Activated CD8-positive, alpha-beta memory T cell treated with anti-CD3 and anti-CD28 coated beads, Interleukin-2, amount 50 U/mL, for 4 hours (primary cell): ENCODE measurements around the gene HNRNPR.

Experiments
- DNase-seq: peaks from one replicate; pipeline ENCODE4 v3.0.0-alpha.2; 2020

The HNRNPR gene

DNA sequence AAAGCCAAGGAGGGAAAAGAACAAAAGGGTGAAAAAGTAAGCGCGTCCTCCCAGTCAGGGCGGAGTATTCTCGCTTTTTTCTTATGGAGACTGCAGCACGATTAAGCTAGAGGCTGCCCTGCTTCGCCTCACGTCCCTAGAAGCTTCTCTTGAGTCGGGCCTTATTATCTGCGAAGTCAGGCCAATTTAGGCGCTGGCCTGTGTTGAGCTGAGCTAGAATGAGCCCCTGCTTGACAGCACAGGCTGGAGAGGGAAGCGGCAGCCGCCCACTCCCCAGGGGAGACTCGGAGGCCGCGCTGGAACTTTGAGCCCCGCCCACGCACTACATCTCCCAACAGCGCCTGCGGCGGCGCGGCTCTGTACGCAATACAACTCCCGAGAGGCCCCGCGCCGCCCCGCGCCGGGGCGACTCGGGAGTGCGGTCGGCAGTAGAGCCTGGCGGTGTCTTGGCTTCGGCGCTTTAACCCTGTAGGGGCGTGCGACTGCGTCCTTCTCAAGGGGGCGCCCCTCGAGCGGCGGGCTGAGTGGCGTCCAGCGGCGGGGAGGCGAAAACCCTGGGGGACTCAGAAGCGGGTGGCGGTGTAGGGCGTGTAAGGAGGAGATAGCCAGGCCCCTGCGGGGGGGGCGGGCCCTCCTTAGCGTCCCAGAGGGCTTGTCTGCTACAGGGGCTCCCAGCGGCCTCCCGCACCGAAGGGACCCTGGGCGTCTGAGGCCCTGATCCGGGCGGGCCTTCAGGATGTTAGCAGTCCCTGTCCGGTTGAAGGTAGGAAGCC lies 24.7 kb upstream of the HNRNPR start:
- DNase-seq, result peak; percentile 85

DNA sequence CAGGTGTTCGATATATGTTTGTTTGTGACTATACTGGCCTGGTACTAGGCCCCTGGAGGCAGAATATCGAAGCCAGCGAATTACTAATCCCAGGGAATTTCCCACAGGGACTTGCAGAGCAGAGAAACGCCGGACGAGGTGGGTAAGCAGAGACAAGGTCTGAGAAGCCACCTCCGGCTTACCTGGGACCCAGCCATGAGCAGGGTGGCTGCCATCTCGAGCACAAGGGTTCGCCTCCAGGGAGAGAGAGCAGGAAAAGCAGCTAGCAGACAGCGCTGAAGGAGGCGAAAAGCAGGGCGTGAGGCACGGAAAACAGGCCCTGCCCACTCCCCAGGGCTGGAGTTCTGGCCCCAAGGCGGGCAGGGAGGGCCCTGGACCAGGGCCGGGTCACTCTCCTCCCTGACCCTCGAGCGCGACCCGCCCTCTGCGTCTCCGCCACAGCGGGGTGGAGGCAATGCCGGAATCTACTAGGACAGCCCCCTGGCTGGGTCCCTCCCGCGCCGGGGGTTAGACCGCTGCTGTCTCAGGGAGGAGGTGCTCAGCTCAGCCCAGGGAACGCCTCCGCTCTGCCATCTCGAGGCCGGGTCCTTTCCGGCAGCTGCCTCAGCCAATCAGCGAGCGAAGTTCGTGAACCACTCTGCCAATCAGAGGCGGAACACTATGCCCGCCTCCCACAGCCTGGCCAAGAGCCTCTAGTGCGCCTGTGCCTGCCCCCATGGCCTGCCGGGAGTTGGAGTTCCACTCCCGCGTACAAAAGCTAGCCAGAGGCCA lies 23.9 kb upstream of the HNRNPR start:
- DNase-seq, result peak; percentile 97

DNA sequence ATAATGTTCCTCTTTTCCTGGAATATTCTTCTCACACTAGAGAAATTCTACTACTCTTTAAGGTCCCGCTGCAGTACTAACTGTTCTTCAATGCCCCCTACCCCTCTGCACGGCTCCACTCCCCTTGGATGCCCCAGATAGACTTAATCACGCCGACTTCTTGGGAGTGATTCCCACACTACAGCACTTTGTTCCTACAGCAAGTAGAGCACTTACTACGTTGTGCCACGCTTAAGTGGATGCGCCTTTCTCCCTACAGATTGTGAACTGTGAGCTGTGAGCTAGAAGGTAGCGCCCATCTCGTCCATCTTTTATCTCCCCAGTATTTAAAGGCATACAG lies 23.3 kb upstream of the HNRNPR start:
- no peak for DNase-seq

DNA sequence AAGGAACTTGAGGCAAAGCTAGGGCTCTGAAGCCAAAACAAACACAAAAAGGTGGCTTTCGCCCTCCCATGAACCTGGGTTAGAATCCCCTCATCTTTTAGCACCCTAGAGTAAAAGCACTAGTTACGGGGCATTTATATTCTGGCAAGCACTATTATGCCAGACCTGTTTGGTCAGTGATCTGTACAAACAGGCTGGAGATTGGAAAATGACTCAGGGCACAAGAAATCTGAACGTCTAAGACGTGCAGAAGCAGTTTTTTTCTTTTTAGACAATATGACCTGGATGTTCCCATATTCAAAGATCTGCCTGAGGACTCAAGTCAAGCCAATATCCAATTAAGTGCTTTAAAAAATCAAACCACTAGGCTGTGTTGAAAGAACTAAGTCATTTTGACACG lies 22.5 kb upstream of the HNRNPR start:
- no peak for DNase-seq

DNA sequence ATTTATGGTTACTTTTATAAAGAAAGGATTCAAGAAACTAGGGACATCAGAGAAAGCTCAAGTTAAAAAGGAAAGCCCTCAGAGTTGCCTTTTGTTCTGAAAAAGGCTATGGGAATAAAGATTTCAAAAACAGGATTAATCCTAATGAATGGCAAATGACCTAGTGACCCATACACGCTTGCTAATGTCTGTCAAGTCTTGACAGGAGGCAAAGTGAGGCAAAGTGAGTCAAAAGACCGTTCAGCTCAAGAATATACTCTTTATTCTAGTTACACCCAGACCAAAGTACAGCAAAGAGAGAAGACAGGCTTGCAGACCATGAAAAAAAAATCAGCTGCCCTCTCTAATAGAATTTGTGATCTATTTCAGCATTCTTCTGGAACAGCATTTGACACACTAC lies 22.1 kb upstream of the HNRNPR start:
- DNase-seq, result no peak

DNA sequence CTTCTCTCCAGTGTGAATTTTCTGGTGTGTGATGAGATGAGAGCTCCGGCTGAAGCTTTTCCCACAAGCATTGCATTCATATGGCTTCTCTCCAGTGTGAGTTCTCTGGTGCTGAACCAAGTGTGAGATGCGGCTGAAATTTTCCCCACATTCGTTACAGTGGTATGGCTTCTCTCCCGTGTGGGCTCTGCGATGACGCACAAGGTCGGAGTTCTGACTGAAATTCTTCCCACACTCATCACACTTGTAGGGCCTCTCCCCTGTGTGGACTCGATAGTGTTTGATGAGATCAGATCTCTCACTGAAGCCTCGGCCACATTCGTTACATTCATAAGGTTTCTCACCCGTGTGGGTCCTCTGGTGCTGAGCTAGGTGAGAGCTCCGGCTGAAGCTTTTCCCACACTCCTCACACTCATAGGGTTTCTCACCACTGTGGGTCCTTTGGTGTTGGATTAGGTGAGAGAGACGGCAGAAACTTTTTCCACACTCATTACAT lies 18.2 kb upstream of the HNRNPR start:
- no peak for DNase-seq

DNA sequence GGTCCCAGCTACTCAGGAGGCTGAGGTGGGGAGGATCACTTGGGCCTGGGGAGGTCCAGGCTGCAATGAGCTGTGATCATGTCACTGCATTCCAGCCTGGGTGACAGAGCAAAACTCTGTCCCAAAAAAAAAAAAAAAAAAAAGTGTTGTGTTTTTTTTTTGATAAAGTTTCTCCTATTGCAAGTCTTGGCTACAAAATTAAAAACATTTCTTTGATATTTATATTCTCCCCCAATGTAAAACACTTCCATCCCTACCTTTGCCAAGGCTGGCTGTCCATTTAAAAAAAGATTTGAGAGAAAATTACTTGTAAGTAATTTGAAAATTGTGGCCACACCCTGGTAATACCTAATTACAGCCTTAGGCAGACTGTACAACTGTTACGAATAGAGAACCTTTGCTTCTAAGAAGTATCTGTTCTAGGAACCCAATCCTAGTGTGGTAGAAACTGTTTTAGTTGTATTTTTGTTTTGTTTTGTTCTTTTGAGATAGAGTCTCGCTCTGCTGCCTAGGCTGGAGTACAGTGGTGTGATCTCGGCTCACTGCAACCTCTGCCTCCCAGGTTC lies 14.3 kb upstream of the HNRNPR start:
- no peak for DNase-seq

DNA sequence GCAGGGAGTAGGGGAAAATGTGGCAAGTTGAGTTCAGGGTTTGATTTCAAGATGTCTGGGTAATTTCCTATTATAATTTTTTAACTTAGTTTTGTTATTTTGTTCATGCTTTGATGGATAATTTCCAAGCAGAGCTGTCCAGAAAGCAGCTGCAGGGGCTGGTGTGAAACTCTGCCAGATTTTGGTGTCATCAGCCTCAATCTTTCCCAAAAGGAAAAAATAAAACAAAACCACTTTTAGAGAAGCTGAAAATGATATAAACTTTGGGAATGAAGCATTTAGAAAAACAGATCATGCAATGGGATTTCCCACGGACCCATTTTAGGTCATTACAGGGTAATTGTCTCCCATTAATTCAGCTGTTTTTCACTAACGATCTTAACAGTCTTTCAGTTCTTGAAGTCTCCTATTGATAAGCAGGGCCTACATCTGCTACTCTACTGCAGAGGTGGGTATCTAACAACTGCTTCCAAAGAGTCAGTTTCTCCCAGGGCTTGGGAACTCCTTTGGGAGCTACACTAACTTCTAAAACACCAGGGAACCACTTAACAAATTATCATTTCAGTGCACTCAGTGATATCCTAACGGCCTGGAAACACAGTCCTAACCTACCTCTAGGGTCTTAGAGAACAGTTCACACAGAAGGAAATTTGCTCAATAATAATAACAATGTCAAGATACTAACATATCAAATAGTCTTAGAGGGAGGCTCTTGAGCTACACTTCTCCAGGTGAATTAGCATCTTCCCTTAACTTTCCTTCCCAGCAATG lies 13.2 kb upstream of the HNRNPR start:
- DNase-seq, result no peak

DNA sequence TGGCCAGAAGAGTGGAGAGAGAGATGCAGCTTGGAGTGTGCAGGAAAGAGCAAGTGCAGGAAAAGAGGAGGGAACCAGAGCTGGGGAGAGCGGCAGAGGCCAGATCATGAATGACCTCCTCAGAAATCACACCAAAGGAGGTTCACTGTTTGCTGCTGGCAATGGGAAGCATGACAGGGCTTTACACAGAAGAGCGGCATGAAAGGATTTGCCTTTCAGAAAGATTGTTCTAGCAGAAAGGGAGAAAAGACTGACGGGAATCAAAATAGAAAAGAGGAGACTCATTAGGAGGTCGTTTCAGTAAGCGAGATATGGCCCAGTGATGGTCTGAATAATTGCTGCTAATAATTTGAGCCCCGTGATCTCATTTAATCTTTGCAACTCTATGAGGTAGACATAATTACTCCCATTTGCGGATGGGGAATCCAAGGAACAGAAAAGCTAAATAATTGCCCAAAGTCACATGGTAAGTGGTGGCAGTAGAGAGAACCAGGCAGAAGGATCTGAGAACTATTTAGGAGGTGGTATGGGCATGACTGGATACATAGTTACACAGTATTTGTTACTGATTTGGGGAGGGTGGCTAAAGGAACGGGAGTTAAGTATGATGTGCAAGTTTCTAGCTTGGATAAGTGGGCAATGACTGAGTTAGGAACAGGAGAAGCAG lies 12.5 kb upstream of the HNRNPR start:
- no peak for DNase-seq

DNA sequence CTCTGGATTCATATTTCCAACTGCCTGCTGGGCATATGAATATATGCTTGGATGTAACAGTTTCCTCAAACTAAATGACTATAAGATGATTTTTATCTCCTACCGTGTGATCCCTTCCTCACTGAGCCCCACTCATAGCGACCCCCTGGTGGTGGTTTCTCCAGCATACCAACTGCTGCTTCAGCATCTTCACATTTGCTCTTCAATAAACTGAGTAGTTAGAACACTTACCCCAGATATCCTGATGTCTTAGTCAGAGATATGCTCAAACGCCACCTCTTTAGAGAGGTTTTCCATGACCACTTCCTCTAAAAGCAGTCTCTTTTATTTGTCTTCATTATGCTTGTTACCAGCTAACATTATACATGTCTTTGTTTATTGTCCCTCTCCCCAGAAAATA lies 10.2 kb upstream of the HNRNPR start:
- DNase-seq, result no peak

DNA sequence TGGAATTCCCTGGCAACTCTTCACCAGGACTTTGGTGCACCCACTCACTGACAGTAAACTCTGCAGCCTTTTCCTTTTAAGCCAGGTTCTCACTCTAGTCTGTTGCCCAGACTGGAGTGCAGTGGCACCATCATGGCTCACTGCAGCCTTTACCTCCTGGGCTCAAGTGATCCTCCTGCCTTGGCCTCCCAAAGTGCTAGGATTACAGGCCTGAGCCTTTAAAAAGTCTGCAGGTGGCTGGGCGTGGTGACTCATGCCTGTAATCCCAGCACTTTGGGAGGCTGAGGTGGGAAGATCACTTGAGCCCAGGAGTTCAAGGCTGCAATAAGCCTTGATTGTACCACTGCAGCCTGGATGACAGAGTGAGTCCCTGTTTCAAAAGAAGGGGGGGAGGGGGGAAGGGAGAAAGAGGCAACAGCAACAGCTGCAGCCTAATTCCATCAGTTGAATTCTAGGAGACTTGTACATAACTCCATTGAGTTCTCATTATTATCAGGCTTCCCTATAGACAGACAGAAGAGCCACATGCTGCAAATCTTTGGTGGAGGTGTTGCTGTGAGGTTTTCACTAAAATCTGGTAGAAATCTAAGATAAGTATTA lies 8.1 kb upstream of the HNRNPR start:
- no peak for DNase-seq

DNA sequence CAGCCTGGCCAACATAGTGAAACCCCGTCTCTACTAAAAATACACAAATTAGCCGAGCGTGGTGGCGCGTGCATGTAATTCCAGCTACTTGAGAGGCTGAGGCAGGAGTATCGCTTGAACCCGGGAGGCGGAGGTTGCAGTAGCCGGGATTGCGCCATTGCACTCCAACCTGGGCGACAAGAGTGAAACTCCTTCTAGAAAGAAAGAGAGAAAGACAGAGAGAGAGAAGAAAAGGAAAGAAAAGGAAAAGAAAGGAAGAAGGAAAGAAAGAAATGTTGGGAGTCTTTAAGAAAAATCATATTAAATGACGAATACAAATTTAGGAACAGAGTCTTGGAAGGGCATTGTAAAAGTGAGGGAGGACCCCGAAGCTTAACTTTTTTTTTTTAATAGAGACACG lies 1.8 kb upstream of the HNRNPR start:
- DNase-seq, result no peak

DNA sequence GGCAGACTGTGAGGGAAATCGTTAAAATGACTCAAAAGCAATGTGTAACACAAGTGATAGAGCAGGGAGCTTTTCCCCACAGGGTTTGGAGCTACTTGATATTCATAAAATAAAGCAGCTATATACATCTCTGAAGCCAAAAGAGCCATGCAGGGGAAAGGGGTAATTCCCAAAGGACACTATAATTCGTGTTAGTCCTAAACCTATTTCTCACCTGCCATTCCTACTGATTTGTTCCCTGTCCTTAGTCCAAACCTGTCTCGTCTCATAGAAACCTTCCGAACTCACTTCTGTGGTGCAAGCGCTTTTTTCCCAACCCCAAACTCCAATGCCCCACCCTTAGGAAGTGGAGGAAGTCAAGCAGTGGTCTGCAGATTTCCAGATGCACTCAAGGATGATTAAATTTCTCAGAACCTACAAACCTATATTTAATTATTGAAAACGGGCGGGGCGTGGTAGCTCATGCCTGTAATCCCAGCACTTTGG lies 946 bp upstream of the HNRNPR start:
- no peak for DNase-seq

DNA sequence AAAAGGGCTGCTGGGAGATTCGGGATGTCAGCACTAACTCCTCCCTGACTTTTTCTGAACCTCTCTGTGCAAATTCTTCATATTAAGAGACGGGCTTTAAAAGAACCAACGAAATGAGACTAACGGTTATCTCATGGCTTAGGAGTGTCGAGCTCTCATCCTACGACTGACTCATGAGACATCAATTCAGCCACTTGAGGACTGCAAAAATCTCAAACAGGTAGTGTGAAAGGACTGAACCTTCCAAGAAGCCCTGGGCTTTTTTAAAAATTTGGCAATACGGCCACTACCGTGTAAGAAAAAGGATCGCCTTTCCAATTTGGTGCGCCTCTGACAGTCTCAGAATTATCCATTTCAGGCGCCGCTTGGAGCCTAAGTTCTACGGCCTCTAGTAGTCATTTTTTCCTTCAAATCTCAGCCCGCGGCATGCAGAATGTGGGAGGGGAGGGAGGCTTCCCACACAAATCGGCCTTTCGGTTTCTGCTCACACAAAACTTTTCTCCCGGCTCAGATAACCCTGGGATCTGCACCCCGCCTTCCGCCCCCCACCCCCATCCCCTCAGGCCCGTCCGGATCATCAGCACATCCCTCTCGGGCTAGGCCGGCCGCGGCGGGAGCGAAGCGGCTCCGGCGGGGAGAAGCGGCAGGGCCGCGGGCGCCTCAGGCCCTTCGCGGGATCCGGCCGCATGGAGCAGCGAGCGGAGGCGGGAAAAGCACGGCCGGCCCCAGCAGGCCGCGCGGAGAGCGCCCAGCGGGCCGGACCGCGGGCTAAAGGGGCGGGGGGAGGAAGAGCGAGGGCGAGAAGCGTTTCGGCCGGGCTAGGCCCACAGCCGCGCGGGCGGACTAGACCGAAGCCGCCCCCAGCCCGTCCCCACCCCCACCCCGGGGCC lies 618 bp downstream of the HNRNPR start:
- DNase-seq, result peak; percentile 53

DNA sequence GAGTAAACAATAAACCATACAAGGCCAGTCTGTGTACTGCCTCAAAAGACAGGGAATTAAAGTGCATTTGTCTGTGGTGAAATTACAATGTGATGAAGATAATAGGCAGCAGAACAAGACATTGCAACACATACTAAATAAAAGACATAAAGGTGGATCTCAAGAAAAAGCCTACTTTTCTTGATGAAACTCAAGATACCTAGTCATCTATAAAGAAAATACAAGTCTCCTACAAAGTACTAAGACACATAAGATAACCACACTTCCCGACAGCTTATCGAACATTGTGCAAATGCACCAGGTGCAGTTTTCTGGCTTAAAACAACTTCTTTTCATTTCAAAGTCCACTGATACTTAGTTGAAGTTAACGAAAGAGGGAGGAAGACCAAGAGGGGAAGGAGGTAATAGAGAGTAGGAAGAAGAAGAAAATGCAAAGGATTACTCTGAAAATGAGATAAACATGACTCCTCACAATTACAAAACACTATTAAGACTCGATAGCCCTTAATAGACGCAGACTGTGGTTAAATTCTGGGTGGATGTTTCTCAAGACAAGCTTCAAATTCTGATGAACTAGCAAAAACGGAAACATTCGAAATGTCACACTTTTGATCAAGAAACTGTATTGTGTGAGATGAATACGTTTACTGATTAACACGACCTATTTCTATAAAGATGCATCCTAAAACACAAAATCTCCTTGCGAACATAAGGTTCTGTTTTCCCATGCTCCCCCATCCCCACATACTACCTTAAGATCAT lies 2.0 kb downstream of the HNRNPR start:
- no peak for DNase-seq

DNA sequence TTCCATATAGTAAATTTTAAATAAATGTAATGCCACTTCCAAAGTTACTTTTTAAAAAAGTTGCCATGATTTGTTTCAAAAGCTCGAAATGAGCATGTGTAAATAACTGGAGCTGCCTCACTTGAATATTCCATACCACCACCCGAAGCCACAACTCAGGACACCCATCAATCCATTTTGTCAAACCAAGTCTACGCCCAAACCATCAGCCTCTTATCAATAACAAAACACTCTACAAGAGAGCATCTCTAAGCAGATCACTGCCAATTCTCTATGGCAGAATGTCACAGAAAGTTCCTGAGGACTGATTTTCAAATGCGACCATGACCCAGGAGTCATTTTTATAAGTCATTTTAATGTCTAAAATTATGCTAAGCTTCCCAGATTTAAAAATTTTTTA lies 4.5 kb downstream of the HNRNPR start:
- no peak for DNase-seq

DNA sequence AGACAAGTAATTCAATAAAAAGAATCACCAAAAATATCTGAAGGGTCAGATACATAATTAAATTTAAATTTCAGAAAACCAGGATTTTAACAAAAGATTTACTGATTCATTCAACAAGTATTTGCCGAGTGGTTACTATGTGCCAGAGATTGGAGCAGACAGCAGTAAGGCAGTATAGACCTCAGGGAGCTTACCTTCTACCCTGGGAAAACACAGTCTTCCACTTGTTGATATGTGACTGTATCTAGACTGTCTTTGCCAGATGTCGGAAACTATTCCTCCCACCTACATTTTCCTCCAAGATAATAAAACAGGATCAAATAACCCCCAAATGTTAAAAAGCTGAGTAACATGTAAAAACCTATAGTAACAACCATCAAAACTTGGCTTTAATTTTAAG lies 6.2 kb downstream of the HNRNPR start:
- no peak for DNase-seq

DNA sequence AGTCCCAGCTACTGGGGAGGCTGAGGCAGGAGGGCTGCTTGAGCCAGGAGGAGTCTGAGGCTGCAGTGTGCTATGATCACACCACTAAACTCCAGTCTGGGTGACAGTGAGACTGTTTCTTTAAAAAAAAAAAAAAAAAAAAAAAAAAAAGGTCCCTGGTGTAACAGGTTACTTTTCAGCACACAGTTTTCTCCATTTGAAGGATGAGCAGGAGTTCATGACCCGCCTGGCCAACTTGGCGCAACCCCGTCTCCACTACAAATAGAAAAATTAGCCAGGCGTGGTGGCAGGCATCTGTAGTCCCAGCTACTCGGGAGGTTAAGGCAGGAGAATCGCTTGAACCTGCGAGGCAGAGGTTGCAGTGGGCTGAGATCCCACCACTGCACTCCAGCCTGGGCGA lies 12.4 kb downstream of the HNRNPR start:
- DNase-seq, result no peak

DNA sequence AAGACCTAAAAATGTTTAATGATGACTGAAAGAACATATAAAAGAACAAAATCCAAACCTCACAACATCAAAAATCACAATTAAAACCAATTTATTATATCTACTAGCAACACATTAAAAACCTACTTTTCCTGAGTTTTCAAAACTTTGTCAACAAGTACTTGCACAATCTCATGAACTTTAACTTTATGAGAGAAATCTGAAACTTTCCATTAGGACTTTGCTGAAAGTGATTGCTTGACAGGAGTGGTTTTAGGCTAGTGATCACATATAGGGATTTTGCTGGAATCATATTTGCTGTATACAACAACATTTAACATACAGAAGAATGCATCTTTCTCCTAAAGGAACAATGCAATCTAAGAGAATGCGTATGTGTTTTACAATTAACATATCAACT lies 13.2 kb downstream of the HNRNPR start:
- no peak for DNase-seq

DNA sequence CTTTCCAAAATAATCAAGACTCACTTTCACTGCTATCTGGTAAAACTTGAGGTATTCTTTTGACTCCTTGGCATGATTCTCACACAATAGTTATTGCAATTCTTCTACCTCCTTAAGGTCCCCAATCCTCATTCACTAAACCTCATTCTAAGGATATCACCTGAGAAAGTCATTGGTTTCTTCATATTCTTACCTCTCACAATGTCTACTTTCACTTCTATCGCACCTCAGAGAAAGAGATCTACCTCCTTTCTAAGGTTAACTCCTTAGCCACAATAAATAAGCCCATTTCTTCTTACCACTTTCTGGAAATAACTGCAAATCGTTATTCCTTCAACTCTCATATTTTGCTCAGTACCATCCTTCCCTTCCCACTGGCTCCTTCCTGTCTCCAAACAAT lies 18.7 kb downstream of the HNRNPR start:
- DNase-seq, result no peak
